ENCODE data around the gene NOVA2. TPM values are rescaled to one million over a fixed set of nuclear protein-coding genes. Genes with fewer than 3 reads are reported as not detected.

NOVA2 gene
- total and polyA plus RNA-seq, 9 of the 15 experiments (the other 6 are each of a cell fraction or from before 2014, with no cell fraction given), result not detected

GRCh38 chr19:45886427-45887199, 87.1 kb downstream of the NOVA2 start (continued):
- TF ChIP-seq ZNF561 (CRISPR knock-in tag; conservative IDR thresholded peaks at IDR 0.05) (no peak), MCM3 (IDR thresholded peaks at IDR 0.05) (no peak), STAT5B (CRISPR knock-in tag; IDR thresholded peaks at IDR 0.05) (no peak), KDM4B (IDR thresholded peaks at IDR 0.05; ENCODE audit: borderline replicate concordance in 2 of 2, low read depth in 1 of 2) (peak in 1 of 2 experiments; percentile 93; a peak in 1 of 4 replicates), TAF9B (IDR thresholded peaks at IDR 0.05; ENCODE audit: partially characterized antibody) (no peak), HDAC8 (tag; IDR thresholded peaks at IDR 0.05) (no peak), DNMT1 (IDR thresholded peaks at IDR 0.05) (no peak), ELK1 (CRISPR knock-in tag; IDR thresholded peaks at IDR 0.05) (no peak), ZNF408 (CRISPR knock-in tag; IDR thresholded peaks at IDR 0.05; ENCODE audit: low read depth) (no peak), SMAD4 (CRISPR knock-in tag; conservative IDR thresholded peaks at IDR 0.05) (no peak), ZNF589 (CRISPR knock-in tag; IDR thresholded peaks at IDR 0.05; ENCODE audit: low read depth) (no peak), E2F1 (CRISPR knock-in tag; IDR thresholded peaks at IDR 0.05) (peak; percentile 78), ZNF830 (CRISPR knock-in tag; IDR thresholded peaks at IDR 0.05) (peak; percentile 16; the same call in 1 of the 2 replicates), HLTF (IDR thresholded peaks at IDR 0.05) (no peak), JUNB (CRISPR knock-in tag; conservative IDR thresholded peaks at IDR 0.05) (no peak), ZBTB9 (CRISPR knock-in tag; IDR thresholded peaks at IDR 0.05) (no peak), FOXP1 (CRISPR knock-in tag; IDR thresholded peaks at IDR 0.05) (no peak), POLR2G (IDR thresholded peaks at IDR 0.05; ENCODE audit: low read depth, low read length) (no peak; the same call in 1 of the 2 replicates), KLF6 (CRISPR knock-in tag; IDR thresholded peaks at IDR 0.05; ENCODE audit: borderline replicate concordance) (no peak), TEAD1 (CRISPR knock-in tag; IDR thresholded peaks at IDR 0.05) (no peak), FOXK2 (conservative IDR thresholded peaks at IDR 0.05 in 1 of 2, IDR thresholded peaks at IDR 0.05 in 1 of 2; ENCODE audit: low read depth in 2 of 2) (no peak; a peak in 1 of 4 replicates), PHF8 (IDR thresholded peaks at IDR 0.05; ENCODE audit: borderline replicate concordance, low read length) (peak; percentile 78), SREBF1 (IDR thresholded peaks at IDR 0.05; ENCODE audit: borderline replicate concordance, low read depth, low read length) (no peak), E2F4 (CRISPR knock-in tag; IDR thresholded peaks at IDR 0.05; ENCODE audit: low read depth) (no peak), HIVEP1 (CRISPR knock-in tag; IDR thresholded peaks at IDR 0.05) (no peak)
